NT2/D1 (cell line): Measurements from ENCODE around the gene SLC25A21.

ENCODE experiments used
- SUZ12 ChIP-seq: IDR thresholded peaks from 2 replicates; pipeline ENCODE4 v1.6.1; 2011; ENCODE audit not compliant: insufficient read length, insufficient read depth; ENCODE audit errors: extremely low read depth
- YY1 ChIP-seq: IDR thresholded peaks from 2 replicates; pipeline ENCODE4 v1.6.1; 2011; ENCODE audit not compliant: insufficient read length, insufficient read depth
- ZNF274 ChIP-seq: IDR thresholded peaks from 2 replicates; pipeline ENCODE4 v1.6.1; 2011; ENCODE audit warnings: mild to moderate bottlenecking, low read depth, low read length

DNA sequence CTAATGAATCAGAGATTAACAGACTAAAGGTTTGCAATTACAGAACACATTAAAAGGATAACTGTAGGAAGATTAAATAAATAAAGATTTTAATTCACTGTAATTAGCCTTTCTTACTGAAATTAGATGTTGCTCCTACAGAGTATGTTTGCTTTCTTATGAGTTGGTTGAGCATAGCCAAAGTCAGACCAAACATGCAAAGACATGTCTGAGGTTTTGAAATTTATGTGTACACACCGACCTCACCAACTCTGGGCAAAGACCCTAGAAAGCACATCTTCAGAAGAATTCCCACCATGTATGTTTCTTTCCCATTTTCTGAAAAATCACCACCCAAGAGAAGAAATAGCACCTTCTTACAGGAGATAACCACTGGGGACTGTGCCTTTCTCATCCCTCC lies 351.5 kb downstream of the SLC25A21 start:
- no peak for TF ChIP-seq ZNF274
- TF ChIP-seq SUZ12, result no peak
- no peak for TF ChIP-seq YY1
